A549 treated with GW870086 at 1 μM for 4 hours (cell line): ENCODE measurements around the gene PCID2. TPM values are rescaled to one million over a fixed set of nuclear protein-coding genes. Genes with fewer than 3 reads are reported as not detected.

ENCODE experiments used
- total RNA-seq: library from RNA; stranded (reverse); fragments of 200-300 nt; extraction: Qiagen RNA extraction; gene quantifications from 5 replicates; pipeline ENCODE4 v1.2.3, GENCODE V29; 2022; ENCODE audit warnings: low read depth

PCID2 gene
- total RNA-seq, result 38.1 to 42.9 TPM (median 41.1 TPM) in 5 replicates

GRCh38 chr13:113208421-113209335, at the start of gene PCID2:
PCID2 (minus strand) TSS chr13:113208669; CDS start chr13:113208634, 35 bp downstream.

GRCh38 chr13:113209336-113209758, 878 bp upstream of the PCID2 start, which contains the start of gene CUL4A:
CUL4A (plus strand) TSS chr13:113209613; CDS start chr13:113209628, 15 bp downstream.

GRCh38 chr13:113157929-113158747, 50.3 kb downstream of the PCID2 start, which contains the start of gene PROZ:
PROZ (plus strand) TSS chr13:113158648; CDS start chr13:113158661, 13 bp downstream.

Other genes with a start within 250 kb of the PCID2 start
- gene MCF2L, start 239.5 kb downstream of the PCID2 start, total RNA-seq, result 0.09 to 0.72 TPM (median 0.47 TPM) in 5 replicates
- 0.06 to 0.15 TPM (median 0.09 TPM) in 5 replicates for gene F7, start 102.9 kb downstream of the PCID2 start, total RNA-seq
- 0.09 TPM in 1 of 5 replicates, not detected in the others for gene F10, start 85.9 kb downstream of the PCID2 start, total RNA-seq
- not detected in 5 replicates for gene PROZ, start 50.0 kb downstream of the PCID2 start, total RNA-seq
- gene CUL4A, start 944 bp upstream of the PCID2 start, total RNA-seq, result 46.8 to 57.9 TPM (median 53.9 TPM) in 5 replicates
- gene LAMP1, start 88.6 kb upstream of the PCID2 start, total RNA-seq, result 74.6 to 92.2 TPM (median 90.3 TPM) in 5 replicates
- gene GRTP1, start 155.5 kb upstream of the PCID2 start, total RNA-seq, result 1.3 to 1.9 TPM (median 1.7 TPM) in 5 replicates
- 14.5 to 17.5 TPM (median 14.6 TPM) in 5 replicates for gene ADPRHL1, start 244.8 kb upstream of the PCID2 start, total RNA-seq